Measurements from ENCODE around the gene SEC61A1.
A peak's percentile ranks its signal among the peaks of the same experiment; 100 is the strongest.

The SEC61A1 gene

DNA sequence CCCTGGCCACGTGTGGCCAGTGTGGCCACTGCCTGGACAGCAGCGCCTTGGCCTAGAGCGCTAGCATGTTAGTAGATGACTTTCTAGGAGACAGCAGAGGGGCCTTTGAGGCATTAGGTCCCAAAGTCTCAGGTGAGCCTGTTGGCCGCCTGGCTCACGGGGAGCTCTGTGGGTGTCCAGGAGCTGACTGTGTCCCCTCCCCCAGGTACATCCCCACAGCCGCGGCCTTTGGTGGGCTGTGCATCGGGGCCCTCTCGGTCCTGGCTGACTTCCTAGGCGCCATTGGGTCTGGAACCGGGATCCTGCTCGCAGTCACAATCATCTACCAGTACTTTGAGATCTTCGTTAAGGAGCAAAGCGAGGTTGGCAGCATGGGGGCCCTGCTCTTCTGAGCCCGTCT lies 17.0 kb downstream of the SEC61A1 start:
- no peaks in the 10 kb centered on the region for H3K4me1 ChIP-seq (ENCODE audit: control insufficient read depth, insufficient read depth, low read length)
- CTCF ChIA-PET, result interaction anchor here (0.7 to 3.2 kb wide), 3 partner anchors 13 to 64 kb away, joined by 3 to 23 read pairs (median 7); no protein-coding TSS in a partner anchor
- H3K27ac ChIP-seq (ENCODE audit: extremely low read depth, low read depth, low read length), result no peak overlapping the region
- H3K4me3 ChIP-seq (ENCODE audit: low read depth, low read length), result no peak overlapping the region
- POLR2A ChIA-PET, result no interaction called here
- H3K36me3 ChIP-seq (ENCODE audit: control insufficient read depth in 2 of 2, insufficient read depth in 1 of 2, low read length in 2 of 2), result peaks cover 10 to 99% of the 10 kb centered on the region in 2 experiments; a peak in 2 of 3 replicates
- TF ChIP-seq PRDM1 (tag by site-specific recombination; IDR thresholded peaks at IDR 0.05), result no peak
- no peaks in the 10 kb centered on the region for H3K9me3 ChIP-seq (ENCODE audit: control insufficient read depth, insufficient read depth, low read depth, low read length)

DNA sequence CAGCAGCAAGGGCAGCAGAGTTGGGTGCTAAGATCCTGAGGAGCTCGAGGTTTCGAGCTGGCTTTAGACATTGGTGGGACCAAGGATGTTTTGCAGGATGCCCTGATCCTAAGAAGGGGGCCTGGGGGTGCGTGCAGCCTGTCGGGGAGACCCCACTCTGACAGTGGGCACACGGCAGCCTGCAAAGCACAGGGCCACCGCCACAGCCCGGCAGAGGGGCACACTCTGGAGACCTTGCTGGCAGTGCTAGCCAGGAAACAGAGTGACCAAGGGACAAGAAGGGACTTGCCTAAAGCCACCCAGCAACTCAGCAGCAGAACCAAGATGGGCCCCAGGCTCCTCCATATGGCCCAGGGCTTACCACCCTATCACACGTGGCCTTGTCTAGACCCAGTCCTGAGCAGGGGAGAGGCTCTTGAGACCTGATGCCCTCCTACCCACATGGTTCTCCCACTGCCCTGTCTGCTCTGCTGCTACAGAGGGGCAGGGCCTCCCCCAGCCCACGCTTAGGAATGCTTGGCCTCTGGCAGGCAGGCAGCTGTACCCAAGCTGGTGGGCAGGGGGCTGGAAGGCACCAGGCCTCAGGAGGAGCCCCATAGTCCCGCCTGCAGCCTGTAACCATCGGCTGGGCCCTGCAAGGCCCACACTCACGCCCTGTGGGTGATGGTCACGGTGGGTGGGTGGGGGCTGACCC lies 18.8 kb downstream of the SEC61A1 start:
- ChIA-PET CTCF (interaction anchor here (0.6 to 0.9 kb wide), 2 partner anchors 63 to 362 kb away, joined by 3 to 4 read pairs; no protein-coding TSS in a partner anchor), POLR2A (interaction anchor here (0.6 kb wide), 1 partner anchor 18 kb away, joined by 5 read pairs; no protein-coding TSS in a partner anchor)
- Histone ChIP-seq H3K9me3 (ENCODE audit: control insufficient read depth, insufficient read depth, low read depth, low read length) (no peaks in the 10 kb centered on the region), H3K36me3 (ENCODE audit: control insufficient read depth in 2 of 2, insufficient read depth in 1 of 2, low read length in 2 of 2) (peaks cover 5 to 88% of the 10 kb centered on the region in 2 experiments; a peak in 2 of 3 replicates), H3K4me3 (ENCODE audit: low read depth, low read length) (no peak overlapping the region), H3K4me1 (ENCODE audit: control insufficient read depth, insufficient read depth, low read length) (no peaks in the 10 kb centered on the region), H3K27ac (ENCODE audit: extremely low read depth, low read depth, low read length) (no peak overlapping the region)
- peak; percentile 74 for TF ChIP-seq EGR2 (tag by site-specific recombination; IDR thresholded peaks at IDR 0.05; ENCODE audit: low read depth)
- TF ChIP-seq YY2 (tag by site-specific recombination; IDR thresholded peaks at IDR 0.05), result no peak
- peak; percentile 64 for TF ChIP-seq ZFHX2 (tag by site-specific recombination; conservative IDR thresholded peaks at IDR 0.05)

DNA sequence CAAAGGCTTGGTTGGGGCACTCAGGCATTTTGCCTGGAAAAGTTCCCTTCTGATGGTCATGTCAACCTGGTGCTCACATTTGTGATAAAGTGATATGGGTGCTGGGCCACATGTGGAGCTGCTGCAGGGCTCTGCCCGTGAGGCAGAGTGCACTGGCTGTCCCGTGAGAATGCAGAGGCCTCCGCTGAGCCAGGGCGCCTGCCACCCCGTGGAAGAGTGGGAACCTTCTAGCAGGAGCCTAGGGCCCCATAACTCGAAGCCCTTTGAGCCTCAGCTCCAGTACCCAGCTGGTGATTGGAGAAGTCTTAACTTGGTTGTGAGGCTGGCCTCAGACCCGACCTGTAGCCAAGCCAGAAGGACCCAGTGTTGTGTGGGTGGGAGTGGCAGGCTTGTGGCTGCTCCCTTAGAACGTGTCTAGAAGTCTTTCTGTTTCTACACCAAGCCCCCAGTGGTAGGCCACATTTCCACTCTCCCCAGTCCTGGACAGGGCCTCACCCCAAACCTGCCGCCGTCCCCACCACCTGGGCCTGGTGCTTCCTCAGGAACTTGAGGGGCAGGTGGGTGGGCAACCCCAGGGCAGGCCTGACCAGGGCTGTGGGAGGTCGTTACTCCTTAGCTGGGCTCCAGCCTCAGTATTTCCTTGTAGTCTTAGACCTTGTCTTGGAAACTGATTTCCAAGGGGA lies 19.7 kb downstream of the SEC61A1 start:
- H3K36me3 ChIP-seq (ENCODE audit: control insufficient read depth in 2 of 2, insufficient read depth in 1 of 2, low read length in 2 of 2), result peaks cover 0 to 83% of the 10 kb centered on the region in 2 experiments; a peak in 1 of 3 replicates
- ChIA-PET CTCF (interaction anchor here (0.9 kb wide), 1 partner anchor 62 kb away, joined by 4 read pairs; no protein-coding TSS in a partner anchor), POLR2A (no interaction called here)
- no peak overlapping the region for H3K4me3 ChIP-seq (ENCODE audit: low read depth, low read length)
- no peaks in the 10 kb centered on the region for H3K4me1 ChIP-seq (ENCODE audit: control insufficient read depth, insufficient read depth, low read length)
- TF ChIP-seq ZNF626 (tag by site-specific recombination; IDR thresholded peaks at IDR 0.05), result no peak
- TF ChIP-seq, protein P1, sequence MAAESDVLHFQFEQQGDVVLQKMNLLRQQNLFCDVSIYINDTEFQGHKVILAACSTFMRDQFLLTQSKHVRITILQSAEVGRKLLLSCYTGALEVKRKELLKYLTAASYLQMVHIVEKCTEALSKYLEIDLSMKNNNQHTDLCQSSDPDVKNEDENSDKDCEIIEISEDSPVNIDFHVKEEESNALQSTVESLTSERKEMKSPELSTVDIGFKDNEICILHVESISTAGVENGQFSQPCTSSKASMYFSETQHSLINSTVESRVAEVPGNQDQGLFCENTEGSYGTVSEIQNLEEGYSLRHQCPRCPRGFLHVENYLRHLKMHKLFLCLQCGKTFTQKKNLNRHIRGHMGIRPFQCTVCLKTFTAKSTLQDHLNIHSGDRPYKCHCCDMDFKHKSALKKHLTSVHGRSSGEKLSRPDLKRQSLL (tag by site-specific recombination; IDR thresholded peaks at IDR 0.05), result no peak
- no peak for TF ChIP-seq ZSCAN5A (tag by site-specific recombination; IDR thresholded peaks at IDR 0.05)
- no peak for TF ChIP-seq ZNF354C (tag by site-specific recombination; IDR thresholded peaks at IDR 0.05; ENCODE audit: borderline replicate concordance, low read depth)
- TF ChIP-seq ZBTB1 (tag by site-specific recombination; IDR thresholded peaks at IDR 0.05), result no peak
- no peak for TF ChIP-seq ZNF2 (tag by site-specific recombination; IDR thresholded peaks at IDR 0.05)
- no peak for TF ChIP-seq ZIC2 (tag by site-specific recombination; IDR thresholded peaks at IDR 0.05)
- TF ChIP-seq KLF9 (tag by site-specific recombination; IDR thresholded peaks at IDR 0.05; ENCODE audit: low read depth), result no peak
- H3K9me3 ChIP-seq (ENCODE audit: control insufficient read depth, insufficient read depth, low read depth, low read length), result no peaks in the 10 kb centered on the region
- H3K27ac ChIP-seq (ENCODE audit: extremely low read depth, low read depth, low read length), result no peak overlapping the region

- Histone ChIP-seq H3K36me3 (ENCODE audit: control insufficient read depth in 2 of 2, insufficient read depth in 1 of 2, low read length in 2 of 2) (peaks cover 0 to 79% of the 10 kb centered on the region in 2 experiments; a peak in 1 of 3 replicates), H3K27ac (ENCODE audit: extremely low read depth, low read depth, low read length) (no peak overlapping the region), H3K9me3 (ENCODE audit: control insufficient read depth, insufficient read depth, low read depth, low read length) (no peaks in the 10 kb centered on the region), H3K4me3 (ENCODE audit: low read depth, low read length) (no peak overlapping the region), H3K4me1 (ENCODE audit: control insufficient read depth, insufficient read depth, low read length) (no peaks in the 10 kb centered on the region)
- ChIA-PET CTCF (interaction anchor here (0.9 kb wide), 1 partner anchor 61 kb away, joined by 4 read pairs; no protein-coding TSS in a partner anchor), POLR2A (no interaction called here)
- TF ChIP-seq YY2 (tag by site-specific recombination; IDR thresholded peaks at IDR 0.05) (no peak), ZNF791 (tag by site-specific recombination; IDR thresholded peaks at IDR 0.05) (no peak), ZNF843 (tag by site-specific recombination; IDR thresholded peaks at IDR 0.05) (no peak)
Measured at GRCh38 chr3:128072454-128073184, 20.4 kb downstream of the SEC61A1 start.
